ENCODE results near the gene NPAS2. TPM values are rescaled to one million over a fixed set of nuclear protein-coding genes. Genes with fewer than 3 reads are reported as not detected.
A peak's percentile ranks its signal among the peaks of the same experiment; 100 is the strongest.

NPAS2 gene
- total and polyA plus RNA-seq, 2 of the 8 experiments (the other 6 are each of a cell fraction or from before 2014, with no cell fraction given): 1.8 to 1.9 TPM

DNA sequence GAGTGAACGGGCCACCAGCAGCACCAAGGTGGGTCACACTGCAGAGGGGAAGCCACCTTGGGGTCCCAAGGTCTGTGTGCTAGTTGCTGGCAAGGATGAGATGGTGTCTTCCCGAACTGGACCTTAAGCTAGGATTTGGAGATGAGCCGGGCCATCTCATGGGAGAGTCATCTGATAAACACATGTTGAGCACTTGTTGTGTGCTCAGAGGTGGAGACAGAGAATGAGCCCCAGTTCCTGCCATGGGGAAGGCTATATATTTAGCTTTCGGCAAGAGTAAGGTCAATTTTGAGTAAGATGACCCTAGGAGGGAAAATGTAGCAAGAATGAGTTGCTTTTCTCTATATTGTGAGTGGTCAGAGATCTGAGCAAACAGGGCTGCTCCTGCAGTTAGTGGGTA lies 140.7 kb downstream of the NPAS2 start:
- no peak overlapping the region for H2BK120ac ChIP-seq (replicated peaks; ENCODE audit: low read depth, low read length)
- H3K79me2 ChIP-seq (ENCODE audit: control insufficient read depth in 1 of 2, insufficient read depth in 2 of 2, low read length in 2 of 2): no peaks in the 10 kb centered on the region
- H3K27me3 ChIP-seq (replicated peaks in 1 of 4; ENCODE audit: control insufficient read depth in 3 of 4, extremely low read depth in 1 of 4, insufficient read depth in 3 of 4, low read length in 3 of 4): no peaks in the 10 kb centered on the region
- H3K56ac ChIP-seq (replicated peaks; ENCODE audit: insufficient read length, low read depth, low read length): no peak overlapping the region
- H3K27ac ChIP-seq (ENCODE audit: low read depth, low read length): no peak overlapping the region
- H2BK20ac ChIP-seq (ENCODE audit: low read length): no peak overlapping the region
- H2BK12ac ChIP-seq (ENCODE audit: low read depth, low read length): no peak overlapping the region
- H2AFZ ChIP-seq (ENCODE audit: low read length): no peak overlapping the region
- H2AK5ac ChIP-seq (ENCODE audit: low read depth, low read length): no peak overlapping the region
- no peaks in the 10 kb centered on the region for H3K9me3 ChIP-seq (ENCODE audit: insufficient read depth in 2 of 2, low read depth in 1 of 2, low read length in 1 of 2)
- H3K9ac ChIP-seq (replicated peaks in 1 of 4; ENCODE audit: extremely low read depth in 1 of 4, low read depth in 3 of 4, low read length in 3 of 4): no peak overlapping the region
- no peaks in the 10 kb centered on the region for H3K36me3 ChIP-seq (ENCODE audit: control insufficient read depth in 2 of 4, insufficient read depth in 4 of 4, low read length in 3 of 4)
- H3K18ac ChIP-seq (ENCODE audit: extremely low read depth, low read length): no peak overlapping the region
- no peak overlapping the region for H4K5ac ChIP-seq (ENCODE audit: insufficient read length, low read depth, low read length)
- no peak overlapping the region for H3K4ac ChIP-seq (replicated peaks; ENCODE audit: insufficient read length, low read depth, low read length)
- H3K23me2 ChIP-seq (ENCODE audit: low read depth, low read length): no peaks in the 10 kb centered on the region
- H3K4me2 ChIP-seq (ENCODE audit: insufficient read depth in 1 of 2, low read depth in 2 of 2, low read length in 2 of 2): no peak overlapping the region
- H3K14ac ChIP-seq (ENCODE audit: insufficient read length): no peak overlapping the region
- no peaks in the 10 kb centered on the region for H3K79me1 ChIP-seq (ENCODE audit: low read depth, low read length)
- H2BK5ac ChIP-seq (ENCODE audit: low read depth, low read length): 0 out of 2 replicates have a peak overlapping the region, but pooled peaks have one; percentile 18
- H4K20me1 ChIP-seq (replicated peaks in 1 of 2; ENCODE audit: control insufficient read depth in 1 of 2, insufficient read depth in 2 of 2, low read length in 2 of 2): no peaks in the 10 kb centered on the region
- H4K91ac ChIP-seq (replicated peaks; ENCODE audit: insufficient read length, low read length): no peak overlapping the region
- 86% methylated on average over 4 of the region's 4 CpGs; no CpG with 5 or more reads in 1 of the 2 experiments for WGBS, 2 experiments (ENCODE audit: extremely low coverage in 1 of 2, insufficient coverage in 1 of 2, insufficient read length in 1 of 2, insufficient replicate concordance in 2 of 2, low coverage in 1 of 2, low lambda C conversion rate in 2 of 2, missing lambda C conversion rate in 1 of 2)
- H2BK15ac ChIP-seq (ENCODE audit: low read length): no peak overlapping the region
- no peak for DNase-seq (ENCODE audit: low read depth in 1 of 2, low spot score in 2 of 2)
- no peak overlapping the region; the same call in 1 of the 2 replicates for H4K8ac ChIP-seq (ENCODE audit: extremely low read depth, insufficient read depth, low read length)
- no peak for FAIRE-seq
- H3K4me3 ChIP-seq (ENCODE audit: extremely low read depth in 1 of 4, insufficient read depth in 2 of 4, low read depth in 3 of 4, low read length in 4 of 4): no peak overlapping the region
- H3K23ac ChIP-seq (ENCODE audit: insufficient read length): no peak overlapping the region
- CTCF ChIA-PET (ENCODE audit: partially characterized antibody): no interaction called here
- POLR2A ChIA-PET (ENCODE audit: partially characterized antibody): interaction anchor here (1.5 kb wide), 1 partner anchor 45 kb away, joined by 3 read pairs; no protein-coding TSS in a partner anchor
- H3K4me1 ChIP-seq (replicated peaks in 1 of 4; ENCODE audit: control insufficient read depth in 3 of 4, insufficient read depth in 4 of 4, low read length in 3 of 4): peaks cover 0 to 3% (median 0%) of the 10 kb centered on the region in 4 experiments; a peak in 1 of 7 replicates
- no peak for TF ChIP-seq YY1 (IDR thresholded peaks at IDR 0.05; ENCODE audit: low read depth, low read length)
- TF ChIP-seq NANOG (IDR thresholded peaks at IDR 0.05; ENCODE audit: insufficient read depth, low read depth, low read length, poor library complexity, severe bottlenecking): no peak
- no peak for TF ChIP-seq BRCA1 (IDR thresholded peaks at IDR 0.05; ENCODE audit: low read depth, low read length)
- TF ChIP-seq EGR1 (IDR thresholded peaks at IDR 0.05; ENCODE audit: borderline replicate concordance, low read depth, low read length): no peak
- TF ChIP-seq GTF2F1 (IDR thresholded peaks at IDR 0.05; ENCODE audit: borderline replicate concordance, low read depth, low read length): no peak
- TF ChIP-seq CREB1 (IDR thresholded peaks at IDR 0.05): no peak
- TF ChIP-seq CBX8 (IDR thresholded peaks at IDR 0.05; ENCODE audit: borderline replicate concordance, low read depth, low read length): no peak
- no peak for TF ChIP-seq KDM5A (IDR thresholded peaks at IDR 0.05; ENCODE audit: low read length)
- no peak for TF ChIP-seq SP4 (IDR thresholded peaks at IDR 0.05; ENCODE audit: low read length)
- no peak for TF ChIP-seq POU5F1 (IDR thresholded peaks at IDR 0.05; ENCODE audit: low read depth, low read length)
- TF ChIP-seq RNF2 (IDR thresholded peaks at IDR 0.05; ENCODE audit: borderline replicate concordance, low read depth, low read length, missing control alignments, poor library complexity, severe bottlenecking): no peak
- no peak for TF ChIP-seq SUZ12 (IDR thresholded peaks at IDR 0.05; ENCODE audit: low read length)
- TF ChIP-seq CHD2 (IDR thresholded peaks at IDR 0.05; ENCODE audit: low read length): no peak
- no peak for TF ChIP-seq BACH1 (IDR thresholded peaks at IDR 0.05; ENCODE audit: low read length)
- no peak for TF ChIP-seq TEAD4 (IDR thresholded peaks at IDR 0.05; ENCODE audit: low read depth, low read length)

Measured in H1 (cell line).